HUDEP-2 (cell line): ENCODE measurements around the gene SOX12.
A peak's percentile ranks its signal among the peaks of the same experiment; 100 is the strongest.

Experiments used
- DNase-seq, 76 experiments: peaks; one replicate each; lab custom pipeline; 2025; ENCODE audit not compliant: unreplicated experiment in 76 of 76; lab: John Stamatoyannopoulos, UW

Gene SOX12

DNA sequence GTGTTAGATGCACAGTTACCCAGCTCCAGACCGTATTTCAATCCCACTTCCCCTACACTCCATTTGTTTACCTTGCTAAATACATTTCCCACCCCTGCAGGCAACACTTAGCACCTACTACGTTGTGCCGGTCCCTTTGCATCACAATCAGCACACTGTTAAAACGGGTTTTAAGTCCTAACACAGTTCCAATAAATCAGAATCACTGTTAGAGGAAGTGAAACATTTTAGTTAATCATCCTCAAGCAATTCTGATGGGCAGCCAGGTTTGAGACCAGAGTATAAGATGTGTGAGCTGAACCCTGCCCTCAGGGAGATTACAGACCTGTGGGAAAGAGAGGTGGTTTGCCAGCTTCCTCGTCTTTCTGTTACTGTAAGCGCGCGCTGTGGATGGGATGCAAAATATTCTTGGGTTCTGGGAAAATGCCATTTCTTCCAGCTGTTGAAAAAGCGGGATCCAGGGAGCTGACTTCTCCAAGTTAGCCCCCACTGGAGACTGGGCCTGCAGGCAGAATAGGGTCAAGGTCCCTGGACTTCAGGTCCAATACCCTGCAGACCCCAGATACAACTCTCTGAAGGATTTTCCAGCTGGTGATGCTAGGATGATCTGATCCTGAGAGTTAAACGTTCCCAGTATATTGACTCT, 24.9 kb upstream of the SOX12 start:
- DNase-seq: no peak

DNA sequence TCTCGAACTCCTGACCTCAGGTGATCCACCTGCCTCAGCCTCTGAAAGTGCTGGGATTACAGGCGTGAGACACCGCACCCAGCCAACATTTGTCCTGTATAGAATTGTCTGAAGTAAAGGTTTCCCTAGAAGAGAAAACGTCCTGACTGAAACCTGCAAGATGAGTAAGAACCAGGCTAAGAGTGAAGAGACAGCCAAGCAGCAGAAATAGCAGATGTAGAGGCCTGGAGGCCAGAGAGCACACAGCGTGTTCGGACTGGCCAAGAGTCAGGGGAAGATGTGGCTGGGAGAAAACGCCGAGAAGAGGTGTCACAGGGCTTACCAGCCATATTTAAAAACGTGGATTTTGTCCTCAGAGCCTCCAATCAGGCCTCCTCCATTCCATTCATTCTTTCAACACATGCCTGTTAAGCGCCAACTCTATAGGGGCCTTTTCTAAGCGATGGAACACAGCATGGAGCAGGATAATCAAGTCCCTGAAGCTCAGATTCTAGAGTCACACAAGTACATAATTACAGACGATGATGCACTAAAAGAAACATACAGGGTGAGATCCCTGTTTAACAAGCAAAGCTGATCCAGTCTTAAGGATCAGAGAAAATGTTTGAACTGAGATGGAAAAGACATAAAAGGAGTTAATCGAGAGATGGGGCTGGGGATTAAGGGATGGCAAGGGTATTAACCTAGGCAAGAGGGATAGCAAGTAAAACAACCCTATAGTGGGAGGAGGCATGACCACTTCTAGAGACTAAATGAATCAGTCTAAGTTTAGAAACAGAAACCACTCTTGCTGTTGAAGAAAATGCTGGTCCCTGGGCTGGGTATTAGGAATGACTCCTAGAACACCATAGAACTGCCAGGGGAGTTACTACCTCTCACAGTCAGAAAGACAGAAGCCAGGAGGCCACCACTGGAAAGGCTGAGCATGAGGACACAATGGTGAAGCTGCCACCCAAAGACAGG, 23.2 kb upstream of the SOX12 start:
- DNase-seq: no peak

DNA sequence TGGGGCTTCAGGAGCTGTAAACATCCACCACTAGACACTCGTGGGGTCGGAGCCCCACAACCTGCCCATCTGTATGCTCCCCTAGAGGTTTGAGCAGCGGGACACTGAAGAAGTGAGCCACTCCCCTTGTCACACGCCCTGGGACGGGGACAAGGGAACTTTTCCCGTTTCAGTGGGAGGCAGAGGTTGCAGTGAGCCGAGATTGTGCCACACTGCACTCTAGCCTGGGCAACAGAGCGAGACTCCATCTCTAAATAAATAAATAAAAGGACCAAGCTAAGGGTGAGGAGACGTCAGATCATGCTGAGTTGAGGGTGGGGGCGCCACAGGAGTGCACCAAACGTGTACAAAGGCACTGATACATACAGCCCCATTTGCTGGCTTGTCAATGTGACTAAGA, 19.6 kb upstream of the SOX12 start:
- DNase-seq: no peak

DNA sequence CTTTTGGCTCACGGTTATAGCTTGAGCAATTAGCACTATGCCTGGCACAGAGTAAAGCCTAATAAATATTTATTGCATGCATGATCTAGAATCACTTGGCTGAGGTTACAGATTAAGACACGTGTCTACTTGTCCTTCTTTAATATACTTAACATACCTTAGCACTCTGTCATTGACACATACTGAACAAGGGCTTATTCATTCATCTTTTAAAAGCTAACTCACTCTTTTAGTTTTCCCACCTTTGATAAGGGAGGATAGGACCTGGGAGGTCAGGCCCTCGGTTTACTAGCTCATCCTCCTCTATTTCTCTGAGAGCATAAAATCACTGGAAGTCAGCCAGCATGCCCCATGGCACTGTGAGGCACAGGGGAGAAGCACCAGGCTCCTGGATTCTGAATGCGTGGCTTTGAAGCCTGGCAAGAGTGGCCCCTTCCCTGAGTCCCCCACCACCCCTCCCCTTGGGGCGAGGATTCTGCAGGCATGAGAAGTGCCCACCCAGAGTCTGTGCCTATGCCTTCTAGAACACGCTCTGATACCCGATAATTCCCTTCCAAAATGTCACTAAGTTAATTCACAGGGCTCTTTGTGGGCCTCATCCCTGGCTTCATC, 16.8 kb upstream of the SOX12 start:
- no peak for DNase-seq

DNA sequence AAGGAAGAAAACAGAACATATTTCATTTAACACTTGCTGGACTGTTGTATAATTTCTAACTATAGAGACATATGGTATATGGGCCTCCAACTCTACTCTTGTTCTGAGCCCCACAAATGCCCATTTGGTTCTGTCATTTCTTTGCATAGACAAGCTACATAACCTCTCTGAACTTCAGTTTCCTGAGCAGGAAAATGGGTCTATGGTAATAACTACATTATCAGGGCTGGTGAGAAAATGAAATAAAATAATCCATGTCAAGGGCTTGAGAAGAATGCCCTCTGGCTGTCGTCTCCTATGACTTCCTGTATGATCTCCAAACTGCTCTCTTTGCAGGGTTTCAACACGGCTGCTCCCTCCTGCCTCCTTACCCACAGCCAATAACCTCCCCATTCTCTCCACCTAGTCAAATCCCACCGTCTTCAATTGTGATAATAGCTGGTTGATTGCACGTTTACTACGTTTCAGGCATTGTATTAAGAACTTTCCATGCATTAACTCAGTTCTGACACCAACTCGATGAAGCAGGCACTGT, 16.0 kb upstream of the SOX12 start:
- no peak for DNase-seq

DNA sequence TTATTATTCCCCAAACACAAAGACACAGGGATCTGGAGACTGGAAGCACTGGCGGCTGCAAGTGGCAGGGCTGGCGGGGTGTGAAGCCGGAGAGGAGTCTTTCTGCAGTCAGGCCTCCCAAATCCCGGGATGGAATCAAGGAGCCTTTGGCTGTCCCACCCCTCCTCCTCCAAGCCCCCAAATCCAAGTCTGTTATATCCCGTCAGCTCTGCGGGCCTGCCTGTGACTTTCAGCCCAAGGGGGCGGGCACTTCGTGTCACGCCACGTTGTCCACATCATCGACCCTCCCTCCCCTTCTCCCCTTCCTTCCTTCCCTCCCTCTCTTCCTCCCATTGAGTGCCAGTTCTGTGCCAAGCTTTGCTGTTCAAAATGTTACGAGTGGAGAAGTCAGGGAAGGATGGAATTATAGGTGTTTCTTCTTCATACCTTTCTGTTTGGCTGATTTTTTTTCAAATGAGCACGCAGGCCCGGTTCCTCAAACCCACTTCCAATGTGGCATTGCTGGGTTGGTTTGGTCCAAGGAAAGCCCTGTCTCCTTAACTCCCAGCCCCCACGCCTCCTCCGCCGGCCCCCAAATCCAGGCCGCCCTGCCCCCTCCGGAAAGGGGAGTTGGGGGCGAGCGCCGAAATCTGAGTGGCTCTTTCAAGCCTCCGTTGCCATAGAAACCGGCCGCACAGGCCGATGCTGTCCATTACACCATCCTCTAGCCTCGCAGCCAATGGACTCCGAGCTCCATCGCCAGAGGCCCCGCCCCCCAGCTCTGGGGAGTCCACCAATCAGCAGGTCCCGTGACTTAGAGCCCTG, 15.3 kb upstream of the SOX12 start:
- DNase-seq: peak in 51 of 76 experiments; percentile 7 to 80 (median 50)

DNA sequence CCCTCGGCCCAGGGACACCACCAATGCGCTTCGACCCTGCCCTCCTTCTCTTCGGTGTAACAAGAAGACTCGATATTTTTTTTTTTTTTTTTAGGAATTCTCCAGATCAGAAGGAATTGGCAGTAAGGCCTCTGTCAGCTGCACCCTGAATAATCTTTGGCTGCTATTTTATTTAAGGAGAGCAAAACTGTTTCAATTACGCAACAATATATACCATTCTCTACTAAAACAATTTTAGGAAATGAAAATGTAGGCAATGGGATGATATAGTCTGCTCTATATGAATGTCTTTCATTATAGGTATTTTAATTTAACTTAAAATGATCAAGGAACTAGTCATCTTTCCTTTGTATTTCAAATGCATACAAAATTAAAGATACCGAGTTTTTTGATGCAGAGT, 14.7 kb upstream of the SOX12 start:
- no peak for DNase-seq

DNA sequence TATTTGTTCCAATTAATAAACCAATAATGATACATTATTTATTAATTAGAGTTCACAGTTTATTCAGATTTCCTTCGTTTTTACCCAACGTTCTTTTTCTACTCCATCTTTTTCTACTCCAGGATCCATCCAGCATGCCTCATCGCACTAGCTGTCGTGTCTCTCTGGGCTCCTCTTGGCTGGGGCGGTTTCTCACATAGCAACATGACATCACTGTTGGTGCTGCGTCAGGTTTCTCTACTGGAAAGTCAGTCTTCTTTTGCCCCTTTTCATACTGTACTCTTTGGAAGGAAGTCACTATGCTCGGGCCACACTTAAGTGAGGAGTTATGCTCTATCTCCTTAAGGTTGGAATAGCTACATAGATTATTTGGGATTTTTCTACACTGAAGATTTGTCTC, 13.7 kb upstream of the SOX12 start:
- no peak for DNase-seq

DNA sequence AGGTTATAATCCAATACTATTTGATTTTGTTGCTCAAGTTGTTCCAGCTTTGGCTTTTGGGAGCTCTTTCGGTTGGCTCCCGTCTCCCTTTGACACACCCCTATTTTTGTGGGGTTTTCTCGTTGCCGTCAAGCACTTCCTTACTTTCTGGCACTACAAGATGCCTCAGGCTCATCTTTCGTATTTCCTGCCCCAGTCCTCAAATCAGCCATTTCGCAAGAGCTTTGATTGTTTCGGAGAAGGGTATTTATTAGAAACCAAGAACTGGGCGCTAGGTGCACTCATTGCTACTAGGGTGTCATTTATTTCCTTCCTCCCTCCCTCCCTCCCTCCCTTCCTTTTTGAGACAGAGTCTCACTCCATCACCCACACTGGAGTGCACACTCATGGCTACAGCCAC, 13.3 kb upstream of the SOX12 start:
- no peak for DNase-seq

DNA sequence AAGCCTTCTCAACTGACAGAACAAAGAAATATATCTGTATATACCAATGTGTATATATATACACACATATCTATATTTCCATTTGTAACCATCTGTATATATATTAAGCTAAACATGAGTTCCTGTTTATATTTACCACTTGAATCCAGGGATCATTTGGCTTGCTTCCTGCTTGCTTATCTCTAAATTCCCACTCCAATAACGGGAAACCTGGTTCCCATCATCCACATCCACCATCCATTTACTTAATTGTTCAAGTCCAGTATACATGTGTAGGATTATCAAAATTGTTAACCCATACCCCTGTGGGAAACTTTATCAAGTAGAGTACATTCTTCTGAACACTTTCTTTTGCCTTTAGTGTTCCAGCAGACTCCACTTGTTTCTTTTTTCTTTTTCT, 12.5 kb upstream of the SOX12 start:
- DNase-seq: no peak

DNA sequence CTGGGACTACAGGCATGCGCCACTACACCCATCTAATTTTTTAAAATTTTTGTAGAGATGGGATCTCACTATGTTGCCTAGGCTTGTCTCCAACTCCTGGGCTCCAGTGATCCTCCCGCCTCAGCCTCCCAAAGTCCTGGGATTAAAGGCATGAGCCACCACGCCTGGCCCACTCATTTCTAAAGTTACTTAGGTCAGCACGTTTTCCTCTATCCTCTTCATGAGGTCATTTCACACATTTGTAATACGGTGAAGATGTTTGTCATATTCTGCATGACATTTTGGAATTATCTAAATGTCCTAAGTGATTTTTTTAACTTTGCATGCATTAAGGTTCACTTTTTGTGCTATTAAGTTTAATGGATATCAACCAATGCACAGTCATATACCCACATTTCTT, 11.9 kb upstream of the SOX12 start:
- DNase-seq: no peak

DNA sequence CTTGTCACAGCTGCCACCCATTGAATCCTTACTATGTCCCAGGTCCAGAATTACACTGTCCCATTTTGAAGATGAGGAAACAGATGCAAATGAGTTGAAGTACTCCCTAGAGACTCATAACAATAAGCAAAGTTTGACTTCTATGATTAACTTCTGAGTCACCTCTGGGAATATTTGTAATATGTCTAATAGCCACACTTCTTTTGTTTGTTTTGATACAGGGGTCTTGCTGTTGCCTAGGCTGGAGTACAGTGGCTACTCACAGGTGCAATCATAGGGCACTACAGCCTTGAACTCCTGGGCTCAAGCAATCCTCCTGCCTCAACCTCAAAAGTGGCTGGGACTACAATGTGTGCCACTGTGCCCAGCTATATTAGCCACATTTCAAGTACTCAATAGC, 11.4 kb upstream of the SOX12 start:
- DNase-seq: no peak

DNA sequence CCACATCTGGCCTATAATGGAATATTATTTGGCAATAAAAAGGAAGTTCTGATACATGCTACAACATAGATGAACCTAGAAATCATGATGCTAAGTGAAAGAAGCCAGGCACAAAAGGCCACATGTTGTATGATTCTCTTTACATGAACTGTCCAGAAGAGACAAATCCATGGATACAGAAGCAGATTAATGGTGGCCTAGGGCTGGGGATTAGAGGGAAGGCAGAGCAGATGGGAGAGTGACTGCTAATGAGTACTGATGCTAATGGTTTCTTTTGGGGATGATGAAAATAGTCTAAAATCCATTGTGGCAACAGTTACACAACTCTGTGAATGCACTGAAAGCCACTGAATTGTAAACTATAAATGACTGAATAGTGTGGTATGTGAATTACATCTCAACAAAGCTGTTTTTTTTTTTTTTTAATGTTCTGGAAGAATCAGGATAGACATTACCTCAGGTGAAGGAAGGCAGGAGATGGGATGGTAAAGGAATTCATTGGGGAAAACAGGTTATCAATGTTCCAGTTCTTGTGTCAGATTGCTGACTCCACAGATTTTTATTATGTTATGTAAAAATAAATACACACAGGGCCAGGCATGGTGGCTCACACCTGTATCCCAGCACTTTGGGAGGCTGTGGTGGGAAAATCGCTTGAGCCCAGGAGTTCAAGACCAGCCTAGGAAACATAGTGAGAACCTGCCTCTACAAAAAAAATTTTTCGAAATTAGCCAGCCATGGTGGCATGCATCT, 8.9 kb upstream of the SOX12 start:
- DNase-seq: no peak

DNA sequence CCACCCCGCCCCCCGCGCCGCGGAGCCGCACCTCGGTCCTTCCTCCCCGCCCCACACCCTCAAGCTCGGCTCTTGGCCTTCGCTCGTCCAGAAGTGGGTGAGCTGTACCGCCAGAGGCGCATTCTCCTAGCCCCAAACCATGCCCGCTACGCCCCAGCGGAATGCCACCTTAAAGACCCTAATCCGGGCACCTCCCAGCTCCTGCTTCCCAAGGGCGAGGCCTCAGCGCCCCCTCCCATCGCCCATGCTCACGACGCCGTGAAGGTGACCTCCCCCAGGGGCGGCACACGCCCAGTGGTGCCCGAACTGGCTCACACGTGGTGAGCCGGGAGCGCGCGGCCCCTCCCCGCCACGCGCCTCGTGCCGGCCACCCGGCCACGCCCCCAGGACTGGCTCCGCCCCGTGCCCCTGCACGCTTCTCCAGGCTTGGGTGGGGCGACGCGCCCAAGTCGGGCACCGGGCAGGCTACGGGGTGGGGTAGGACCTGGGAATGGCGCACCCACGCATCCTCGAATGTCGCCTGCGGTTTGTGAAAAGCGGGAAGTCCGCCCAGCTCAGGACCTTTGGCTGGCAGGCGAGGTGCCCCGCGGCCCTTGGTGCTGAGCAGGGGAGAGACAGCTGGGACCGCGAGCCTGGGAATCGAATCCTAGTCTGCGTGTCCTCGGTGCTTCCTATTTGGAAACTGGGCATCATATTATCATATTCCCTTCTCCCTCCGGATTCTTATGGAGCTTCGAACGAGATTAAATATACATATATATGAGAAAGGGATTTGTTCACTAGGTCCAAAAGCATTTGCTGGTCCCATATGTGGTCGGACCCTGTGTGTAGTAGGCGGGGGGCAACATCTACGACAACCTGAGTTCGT, 941 bp upstream of the SOX12 start:
- DNase-seq: peak in 75 of 76 experiments; percentile 18 to 97 (median 89)

DNA sequence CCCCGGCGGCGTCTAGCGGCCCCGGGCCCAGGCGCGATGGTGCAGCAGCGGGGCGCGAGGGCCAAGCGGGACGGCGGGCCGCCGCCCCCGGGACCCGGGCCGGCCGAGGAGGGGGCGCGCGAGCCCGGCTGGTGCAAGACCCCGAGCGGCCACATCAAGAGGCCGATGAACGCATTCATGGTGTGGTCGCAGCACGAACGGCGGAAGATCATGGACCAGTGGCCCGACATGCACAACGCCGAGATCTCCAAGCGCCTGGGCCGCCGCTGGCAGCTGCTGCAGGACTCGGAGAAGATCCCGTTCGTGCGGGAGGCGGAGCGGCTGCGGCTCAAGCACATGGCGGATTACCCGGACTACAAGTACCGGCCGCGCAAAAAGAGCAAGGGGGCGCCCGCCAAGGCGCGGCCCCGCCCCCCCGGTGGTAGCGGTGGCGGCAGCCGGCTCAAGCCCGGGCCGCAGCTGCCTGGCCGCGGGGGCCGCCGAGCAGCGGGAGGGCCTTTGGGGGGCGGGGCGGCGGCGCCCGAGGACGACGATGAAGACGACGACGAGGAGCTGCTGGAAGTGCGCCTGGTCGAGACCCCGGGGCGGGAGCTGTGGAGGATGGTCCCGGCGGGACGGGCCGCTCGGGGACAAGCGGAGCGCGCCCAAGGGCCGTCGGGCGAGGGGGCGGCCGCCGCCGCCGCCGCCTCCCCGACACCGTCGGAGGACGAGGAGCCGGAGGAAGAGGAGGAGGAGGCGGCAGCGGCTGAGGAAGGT, 715 bp downstream of the SOX12 start:
- peak in 42 of 76 experiments; percentile 2 to 72 (median 32) for DNase-seq

DNA sequence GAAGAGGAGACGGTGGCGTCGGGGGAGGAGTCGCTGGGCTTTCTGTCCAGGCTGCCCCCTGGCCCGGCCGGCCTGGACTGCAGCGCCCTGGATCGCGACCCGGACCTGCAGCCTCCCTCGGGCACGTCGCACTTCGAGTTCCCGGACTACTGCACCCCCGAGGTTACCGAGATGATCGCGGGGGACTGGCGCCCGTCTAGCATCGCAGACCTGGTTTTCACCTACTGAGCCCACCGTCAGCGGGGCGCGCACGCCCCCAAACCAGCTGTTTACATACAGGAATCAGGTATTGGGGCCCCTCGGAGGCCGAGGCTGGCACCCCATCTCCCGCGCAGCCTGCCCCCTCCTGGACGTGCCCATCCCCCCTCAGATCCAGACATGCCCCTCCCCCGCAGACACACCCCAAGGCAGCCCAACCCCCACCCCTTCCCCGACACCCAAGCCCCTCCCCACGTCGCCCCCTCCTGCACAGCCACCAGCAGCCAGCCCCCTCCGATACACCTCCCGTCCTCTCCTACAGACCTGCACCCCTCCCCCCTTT, 1.4 kb downstream of the SOX12 start:
- DNase-seq: peak in 9 of 76 experiments; percentile 14 to 54 (median 42)

DNA sequence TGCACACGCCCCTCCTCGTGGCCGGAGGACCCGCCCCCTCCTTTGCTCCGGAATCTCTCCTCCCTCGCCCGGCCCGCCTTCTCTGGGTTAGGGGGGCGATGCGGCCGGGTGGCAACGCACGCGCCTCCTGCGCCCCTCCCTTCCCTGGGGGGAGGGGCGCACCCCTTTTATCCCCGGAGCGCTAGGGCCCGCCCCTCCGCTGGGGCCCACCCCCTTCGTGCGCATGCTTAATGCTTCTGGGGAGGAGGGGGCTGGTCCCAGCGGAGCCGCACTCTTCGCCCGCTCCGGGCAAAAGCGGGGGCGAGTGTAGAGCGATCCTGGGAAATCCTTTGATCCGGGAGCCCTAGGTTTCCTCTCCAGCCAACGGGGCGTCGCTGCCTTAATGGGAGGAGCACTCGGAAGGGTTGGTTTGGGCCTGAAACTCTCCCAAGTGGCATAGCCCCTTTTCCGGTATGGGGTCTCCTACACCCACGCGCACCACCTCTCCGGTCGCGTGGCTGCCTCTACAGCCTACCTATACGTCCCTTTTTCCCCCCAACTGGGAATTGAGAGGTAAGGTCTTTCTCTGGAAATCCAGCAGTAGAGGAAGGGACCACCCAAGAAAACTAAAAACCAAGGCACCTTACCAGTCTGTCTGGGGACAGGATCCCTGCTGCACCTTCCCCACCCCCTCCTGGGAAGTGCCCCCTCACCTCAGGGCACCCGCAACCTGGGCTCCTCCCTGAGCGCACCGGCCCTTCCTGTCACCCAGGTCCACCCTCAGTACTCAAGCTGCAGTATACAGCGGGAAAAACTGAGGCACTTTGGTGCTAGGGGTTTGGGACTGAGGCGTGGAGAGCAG, 2.1 kb downstream of the SOX12 start:
- DNase-seq: peak in 69 of 76 experiments; percentile 23 to 83 (median 63)
